Measurements from ENCODE around the gene CDKAL1.

Gene CDKAL1

GRCh38 chr6:20684474-20684873 lies 150.2 kb downstream of the CDKAL1 start:
- FAIRE-seq: no peak

GRCh38 chr6:20686142-20686541 lies 151.9 kb downstream of the CDKAL1 start:
- FAIRE-seq: no peak

- FAIRE-seq: no peak
Measured at GRCh38 chr6:20687494-20687893, 153.2 kb downstream of the CDKAL1 start.

- FAIRE-seq: no peak
Measured at GRCh38 chr6:20688710-20689500, 154.6 kb downstream of the CDKAL1 start.

- FAIRE-seq: no peak
Measured at GRCh38 chr6:20691185-20691584, 156.9 kb downstream of the CDKAL1 start.

- FAIRE-seq: no peak
Measured at GRCh38 chr6:20692023-20692422, 157.8 kb downstream of the CDKAL1 start.

- no peak for FAIRE-seq
Measured at GRCh38 chr6:20693466-20694063, 159.3 kb downstream of the CDKAL1 start.

- no peak for FAIRE-seq
Measured at GRCh38 chr6:20696676-20697075, 162.4 kb downstream of the CDKAL1 start.

GRCh38 chr6:20698675-20699074 lies 164.4 kb downstream of the CDKAL1 start:
- no peak for FAIRE-seq

- no peak for FAIRE-seq
Measured at GRCh38 chr6:20699402-20699801, 165.1 kb downstream of the CDKAL1 start.

GRCh38 chr6:20700375-20700774 lies 166.1 kb downstream of the CDKAL1 start:
- no peak for FAIRE-seq

GRCh38 chr6:20702366-20702765 lies 168.1 kb downstream of the CDKAL1 start:
- FAIRE-seq: no peak

- FAIRE-seq: no peak
Measured at GRCh38 chr6:20703049-20703448, 168.8 kb downstream of the CDKAL1 start.

GRCh38 chr6:20704325-20705025 lies 170.2 kb downstream of the CDKAL1 start:
- FAIRE-seq: no peak

- no peak for FAIRE-seq
Measured at GRCh38 chr6:20705741-20706140, 171.5 kb downstream of the CDKAL1 start.

- no peak for FAIRE-seq
Measured at GRCh38 chr6:20706238-20706938, 172.1 kb downstream of the CDKAL1 start.

- no peak for FAIRE-seq
Measured at GRCh38 chr6:20706939-20707485, 172.8 kb downstream of the CDKAL1 start.

GRCh38 chr6:20707870-20708269 lies 173.6 kb downstream of the CDKAL1 start:
- no peak for FAIRE-seq

GRCh38 chr6:20708367-20709124 lies 174.3 kb downstream of the CDKAL1 start:
- FAIRE-seq: no peak

GRCh38 chr6:20709451-20709850 lies 175.2 kb downstream of the CDKAL1 start:
- FAIRE-seq: no peak

- FAIRE-seq: no peak
Measured at GRCh38 chr6:20710341-20710740, 176.1 kb downstream of the CDKAL1 start.

GRCh38 chr6:20711518-20711917 lies 177.3 kb downstream of the CDKAL1 start:
- no peak for FAIRE-seq
